Mesodermal cell (in vitro differentiated cells): ENCODE data around the gene LMO1.

Experiments used
- H3K27ac ChIP-seq: 2 replicates; pipeline ENCODE4 v1.7.0; 2013; ENCODE audit warnings: mild to moderate bottlenecking, low read depth, low read length, moderate library complexity; ENCODE audit not compliant: severe bottlenecking
- H3K36me3 ChIP-seq: 2 replicates; pipeline ENCODE4 v1.7.1; 2013; ENCODE audit warnings: mild to moderate bottlenecking, low read length, moderate library complexity; ENCODE audit not compliant: control insufficient read depth, insufficient read depth
- H3K4me1 ChIP-seq: one replicate; pipeline ENCODE4 v1.7.1; 2013; ENCODE audit warnings: mild to moderate bottlenecking, low read length; ENCODE audit not compliant: insufficient read depth, control insufficient read depth, poor library complexity, severe bottlenecking
- H3K4me3 ChIP-seq: 2 replicates; pipeline ENCODE4 v1.7.0; 2013; ENCODE audit warnings: low read length, control low read depth, mild to moderate bottlenecking; ENCODE audit not compliant: insufficient read depth, poor library complexity, severe bottlenecking; ENCODE audit errors: extremely low read depth
- H3K9me3 ChIP-seq: 2 replicates; pipeline ENCODE4 v1.7.1; 2013; ENCODE audit warnings: mild to moderate bottlenecking, low read length, moderate library complexity; ENCODE audit not compliant: control insufficient read depth
- WGBS, 2 experiments: methylation state at CpG; one replicate each; pipeline ENCODE4 v1.1.5; 2013; ENCODE audit warnings: missing lambda C conversion rate in 2 of 2; ENCODE audit not compliant: insufficient coverage in 2 of 2; 5-methylcytosine and 5-hydroxymethylcytosine counted together

LMO1 gene

GRCh38 chr11:8276528-8276927 lies 12.8 kb upstream of the LMO1 start:
- Histone ChIP-seq H3K4me1 (no peaks in the 10 kb centered on the region), H3K4me3 (no peak overlapping the region), H3K27ac (no peak overlapping the region), H3K9me3 (no peaks in the 10 kb centered on the region), H3K36me3 (no peaks in the 10 kb centered on the region)
- 92 to 95% methylated on average over 1 to 4 of the region's 4 CpGs for WGBS, 2 experiments

- Histone ChIP-seq H3K27ac (no peak overlapping the region), H3K36me3 (no peaks in the 10 kb centered on the region), H3K9me3 (no peaks in the 10 kb centered on the region), H3K4me1 (no peaks in the 10 kb centered on the region), H3K4me3 (no peak overlapping the region)
Measured at GRCh38 chr11:8273287-8273686, 9.6 kb upstream of the LMO1 start.

GRCh38 chr11:8271106-8271886 lies 7.6 kb upstream of the LMO1 start:
- no peaks in the 10 kb centered on the region for H3K9me3 ChIP-seq
- H3K36me3 ChIP-seq = no peaks in the 10 kb centered on the region
- no peaks in the 10 kb centered on the region for H3K4me1 ChIP-seq
- H3K27ac ChIP-seq = no peak overlapping the region
- no peak overlapping the region for H3K4me3 ChIP-seq
- 73 to 100% methylated on average over 2 to 3 of the region's 5 CpGs for WGBS, 2 experiments

- Histone ChIP-seq H3K4me3 (no peak overlapping the region), H3K27ac (no peak overlapping the region)
- WGBS, 2 experiments = 67 to 86% methylated on average over 1 of the region's 5 CpGs
Measured at GRCh38 chr11:8269636-8270035, 6.0 kb upstream of the LMO1 start.

GRCh38 chr11:8268530-8269400 lies 5.1 kb upstream of the LMO1 start:
- no peaks in the 10 kb centered on the region for H3K4me1 ChIP-seq
- H3K36me3 ChIP-seq = no peaks in the 10 kb centered on the region
- H3K27ac ChIP-seq = no peak overlapping the region
- H3K9me3 ChIP-seq = no peaks in the 10 kb centered on the region
- WGBS, 2 experiments = 7 to 24% methylated on average over 47 of the region's 65 CpGs
- peak overlapping the region; percentile 29 for H3K4me3 ChIP-seq

More at GRCh38 chr11:8269636-8270035, 6.0 kb upstream of the LMO1 start:
- Histone ChIP-seq H3K4me1 (no peaks in the 10 kb centered on the region), H3K36me3 (no peaks in the 10 kb centered on the region), H3K9me3 (no peaks in the 10 kb centered on the region)

- H3K4me3 ChIP-seq = peak overlapping the region; percentile 29
- whole genome bisulfite sequencing, 2 experiments = 3 to 4% methylated on average over 60 to 68 of the region's 74 CpGs
Measured at GRCh38 chr11:8267831-8268529, 4.3 kb upstream of the LMO1 start.

GRCh38 chr11:8267280-8267679 lies 3.6 kb upstream of the LMO1 start:
- no peaks in the 10 kb centered on the region for H3K4me1 ChIP-seq
- H3K27ac ChIP-seq = no peak overlapping the region
- no peak overlapping the region for H3K4me3 ChIP-seq
- WGBS, 2 experiments = 67 to 94% methylated on average over 1 to 3 of the region's 5 CpGs
- H3K9me3 ChIP-seq = no peaks in the 10 kb centered on the region
- no peaks in the 10 kb centered on the region for H3K36me3 ChIP-seq

More at GRCh38 chr11:8267831-8268529, 4.3 kb upstream of the LMO1 start:
- H3K27ac ChIP-seq = no peak overlapping the region
- no peaks in the 10 kb centered on the region for H3K9me3 ChIP-seq
- no peaks in the 10 kb centered on the region for H3K36me3 ChIP-seq
- no peaks in the 10 kb centered on the region for H3K4me1 ChIP-seq

- no peak overlapping the region for H3K27ac ChIP-seq
- WGBS, 2 experiments = 84 to 93% methylated on average over 4 to 7 of the region's 11 CpGs
- no peak overlapping the region for H3K4me3 ChIP-seq
- H3K36me3 ChIP-seq = no peaks in the 10 kb centered on the region
- no peaks in the 10 kb centered on the region for H3K9me3 ChIP-seq
- no peaks in the 10 kb centered on the region for H3K4me1 ChIP-seq
Measured at GRCh38 chr11:8266246-8267241, 2.9 kb upstream of the LMO1 start.

- no peaks in the 10 kb centered on the region for H3K9me3 ChIP-seq
- H3K27ac ChIP-seq = no peak overlapping the region
- no peaks in the 10 kb centered on the region for H3K36me3 ChIP-seq
- no peak overlapping the region for H3K4me3 ChIP-seq
- WGBS, 2 experiments = 47 to 65% methylated on average over 5 to 6 of the region's 6 CpGs
- H3K4me1 ChIP-seq = no peaks in the 10 kb centered on the region
Measured at GRCh38 chr11:8265681-8266241, 2.1 kb upstream of the LMO1 start.
